H1 (cell line): ENCODE data around the gene SCNN1G. TPM values are rescaled to one million over a fixed set of nuclear protein-coding genes. Genes with fewer than 3 reads are reported as not detected.

Source experiments
- CTCF ChIA-PET: fragments of 300-600 bp; sonication (Branson Sonifier 250); formaldehyde crosslinking; loops from one replicate; lab custom pipeline; 2021; ENCODE audit not compliant: partially characterized antibody; lab: Charles Lee
- POLR2A ChIA-PET: fragments of 300-600 bp; sonication (Branson Sonifier 250); formaldehyde crosslinking; loops from one replicate; lab custom pipeline; 2021; ENCODE audit warnings: inconsistent platforms; ENCODE audit not compliant: partially characterized antibody; lab: Charles Lee
- DNase-seq, 2 experiments: peaks; one replicate each; pipeline versions ENCODE4 v3.0.0 to v3.0.0-alpha.2; 2010 to 2022; ENCODE audit warnings: low spot score in 2 of 2, low read depth in 1 of 2, mixed read lengths in 1 of 2
- FAIRE-seq: peaks from 2 replicates; lab custom pipeline; 2011; peaks lifted over from hg19 to GRCh38; lab: Jason Lieb, UNC
- H2AFZ ChIP-seq: 2 replicates; pipeline ENCODE4 v1.8.1; 2012; ENCODE audit warnings: low read length, inconsistent platforms
- H2AK5ac ChIP-seq: 2 replicates; pipeline ENCODE4 v1.6.1; 2013; ENCODE audit warnings: low read depth, low read length
- H2BK120ac ChIP-seq: replicated peaks from 2 replicates; pipeline ENCODE3; 2013; ENCODE audit warnings: low read depth, low read length, inconsistent platforms
- H2BK12ac ChIP-seq: 2 replicates; pipeline ENCODE4 v1.6.1; 2013; ENCODE audit warnings: low read depth, low read length
- H2BK15ac ChIP-seq: 2 replicates; pipeline ENCODE4 v1.6.1; 2013; ENCODE audit warnings: low read length
- H2BK20ac ChIP-seq: 2 replicates; pipeline ENCODE4 v1.6.1; 2013; ENCODE audit warnings: low read length
- H2BK5ac ChIP-seq: 2 replicates; pipeline ENCODE4 v1.6.1; 2013; ENCODE audit warnings: low read depth, low read length
- H3K14ac ChIP-seq: 2 replicates; pipeline ENCODE4 v1.6.1; 2013; ENCODE audit warnings: inconsistent platforms; ENCODE audit not compliant: insufficient read length
- H3K18ac ChIP-seq: 2 replicates; pipeline ENCODE4 v1.6.1; 2013; ENCODE audit warnings: low read length; ENCODE audit errors: extremely low read depth
- H3K23ac ChIP-seq: 2 replicates; pipeline ENCODE4 v1.6.1; 2013; ENCODE audit warnings: inconsistent platforms; ENCODE audit not compliant: insufficient read length
- H3K23me2 ChIP-seq: 2 replicates; pipeline ENCODE4 v1.6.1; 2013; ENCODE audit warnings: low read depth, low read length
- H3K27ac ChIP-seq: 2 replicates; pipeline ENCODE4 v1.6.1; 2011; ENCODE audit warnings: low read depth, low read length, inconsistent platforms
- H3K27me3 ChIP-seq, 4 experiments: replicated peaks in 1 of 4; 1 replicate in 1 of 4; 2 replicates in 3 of 4; pipeline versions ENCODE4 v1.6.1 to v1.8.1; 2011 to 2013; ENCODE audit warnings: low read length in 3 of 4, mild to moderate bottlenecking in 3 of 4, inconsistent platforms in 2 of 4, mixed read lengths in 2 of 4, moderate library complexity in 1 of 4; ENCODE audit not compliant: control insufficient read depth in 3 of 4, insufficient read depth in 3 of 4; ENCODE audit errors: extremely low read depth in 1 of 4
- H3K36me3 ChIP-seq, 4 experiments: 2 replicates each; pipeline versions ENCODE4 v1.6.1 to v1.8.1; 2011 to 2013; ENCODE audit warnings: mild to moderate bottlenecking in 4 of 4, low read length in 3 of 4, moderate library complexity in 2 of 4, control low read depth in 1 of 4, inconsistent platforms in 1 of 4; ENCODE audit not compliant: insufficient read depth in 4 of 4, control insufficient read depth in 2 of 4
- H3K4ac ChIP-seq: replicated peaks from 2 replicates; pipeline ENCODE3; 2013; ENCODE audit warnings: low read length, low read depth, mixed read lengths, inconsistent platforms; ENCODE audit not compliant: insufficient read length
- H3K4me1 ChIP-seq, 4 experiments: replicated peaks in 1 of 4; 1 replicate in 1 of 4; 2 replicates in 3 of 4; pipeline versions ENCODE4 v1.6.1 to v1.8.1; 2011 to 2013; ENCODE audit warnings: low read length in 3 of 4, inconsistent platforms in 2 of 4, mixed read lengths in 1 of 4; ENCODE audit not compliant: insufficient read depth in 4 of 4, control insufficient read depth in 3 of 4
- H3K4me2 ChIP-seq, 2 experiments: 2 replicates each; pipeline versions ENCODE4 v1.6.1 to v1.8.1; 2011 to 2013; ENCODE audit warnings: low read depth in 2 of 2, low read length in 2 of 2, control low read depth in 1 of 2, inconsistent platforms in 1 of 2, mild to moderate bottlenecking in 1 of 2; ENCODE audit not compliant: insufficient read depth in 1 of 2
- H3K4me3 ChIP-seq, 4 experiments: fragments of 200-600, 300-600 bp in 1 of 4; sonication (generic), shearing (Covaris generic), sonication (Bioruptor Twin) in 1 of 4; 2 replicates each; pipeline versions ENCODE4 v1.5.1 to v1.8.1; 2011 to 2016; ENCODE audit warnings: low read length in 4 of 4, low read depth in 3 of 4, control low read depth in 2 of 4, inconsistent platforms in 2 of 4, mild to moderate bottlenecking in 2 of 4, mixed read lengths in 1 of 4, moderate library complexity in 1 of 4; ENCODE audit not compliant: insufficient read depth in 2 of 4; ENCODE audit errors: extremely low read depth in 1 of 4
- H3K56ac ChIP-seq: replicated peaks from 2 replicates; pipeline ENCODE3; 2013; ENCODE audit warnings: low read depth, mild to moderate bottlenecking, mixed read lengths, low read length, inconsistent platforms; ENCODE audit not compliant: insufficient read length
- H3K79me1 ChIP-seq: 2 replicates; pipeline ENCODE4 v1.6.1; 2013; ENCODE audit warnings: low read depth, low read length, control low read depth
- H3K79me2 ChIP-seq, 2 experiments: 2 replicates each; pipeline versions ENCODE4 v1.6.1 to v1.8.1; 2012 to 2013; ENCODE audit warnings: low read length in 2 of 2, mild to moderate bottlenecking in 2 of 2, inconsistent platforms in 1 of 2; ENCODE audit not compliant: insufficient read depth in 2 of 2, control insufficient read depth in 1 of 2
- H3K9ac ChIP-seq, 4 experiments: replicated peaks in 1 of 4; 1 replicate in 1 of 4; 2 replicates in 3 of 4; pipeline versions ENCODE4 v1.6.1 to v1.8.1; 2011 to 2013; ENCODE audit warnings: low read depth in 3 of 4, low read length in 3 of 4, control low read depth in 2 of 4, mild to moderate bottlenecking in 2 of 4, moderate library complexity in 2 of 4, inconsistent platforms in 1 of 4; ENCODE audit errors: extremely low read depth in 1 of 4
- H3K9me3 ChIP-seq, 2 experiments: 2 replicates each; pipeline versions ENCODE4 v1.6.1 to v1.8.1; 2012 to 2013; ENCODE audit warnings: mild to moderate bottlenecking in 2 of 2, moderate library complexity in 2 of 2, control low read depth in 1 of 2, inconsistent platforms in 1 of 2, low read depth in 1 of 2, low read length in 1 of 2, mixed read lengths in 1 of 2; ENCODE audit not compliant: insufficient read depth in 2 of 2
- H4K20me1 ChIP-seq, 2 experiments: replicated peaks in 1 of 2; 2 replicates each; pipeline versions ENCODE3 to v1.8.1; 2011 to 2013; ENCODE audit warnings: inconsistent platforms in 2 of 2, low read length in 2 of 2, mild to moderate bottlenecking in 1 of 2; ENCODE audit not compliant: insufficient read depth in 2 of 2, control insufficient read depth in 1 of 2
- H4K5ac ChIP-seq: 2 replicates; pipeline ENCODE4 v1.6.1; 2013; ENCODE audit warnings: low read length, low read depth, mixed read lengths, inconsistent platforms; ENCODE audit not compliant: insufficient read length
- H4K8ac ChIP-seq: 2 replicates; pipeline ENCODE4 v1.8.0; 2013; ENCODE audit warnings: mild to moderate bottlenecking, moderate library complexity, low read length, inconsistent platforms; ENCODE audit not compliant: insufficient read depth; ENCODE audit errors: extremely low read depth
- H4K91ac ChIP-seq: replicated peaks from 2 replicates; pipeline ENCODE3; 2013; ENCODE audit warnings: low read length, mixed read lengths, inconsistent platforms; ENCODE audit not compliant: insufficient read length
- EZH2 ChIP-seq: fragments of 200-600 bp; sonication (generic); IDR thresholded peaks from 2 replicates; pipeline ENCODE4 v1.7.1; 2012; ENCODE audit warnings: low read depth, mild to moderate bottlenecking, moderate library complexity, low read length, inconsistent platforms; ENCODE audit not compliant: severe bottlenecking
- KDM1A ChIP-seq: fragments of 200-600, 300-600 bp; sonication (generic); IDR thresholded peaks from 2 replicates; pipeline ENCODE4 v1.7.1; 2016; ENCODE audit warnings: mild to moderate bottlenecking, low read length, borderline replicate concordance
- POLR2A ChIP-seq, 2 experiments: IDR thresholded peaks; 1 replicate in 1 of 2; 2 replicates in 1 of 2; pipeline ENCODE4 v1.6.1; 2011; ENCODE audit warnings: low read depth in 2 of 2, low read length in 2 of 2, mild to moderate bottlenecking in 2 of 2; ENCODE audit errors: control extremely low read depth in 1 of 2
- WGBS, 2 experiments: shearing (Covaris generic) in 1 of 2; methylation state at CpG; one replicate each; pipeline versions ENCODE4 v1.1.6 to v1.1.7; 2013 to 2015; ENCODE audit warnings: low lambda C conversion rate in 2 of 2, mixed read lengths in 2 of 2, inconsistent platforms in 1 of 2, low coverage in 1 of 2, missing lambda C conversion rate in 1 of 2; ENCODE audit not compliant: insufficient replicate concordance in 2 of 2, insufficient coverage in 1 of 2, insufficient read length in 1 of 2; ENCODE audit errors: extremely low coverage in 1 of 2, missing lambda C conversion rate in 1 of 2; 5-methylcytosine and 5-hydroxymethylcytosine counted together
- polyA plus RNA-seq, 7 experiments: library from polyadenylated mRNA; depleted of rRNA in 3 of 7; stranded (reverse) in 5 of 7; unstranded in 2 of 7; fragments of >200 nt in 5 of 7; fragments of 200-250 nt in 2 of 7; gene quantifications; 1 replicate in 5 of 7; 2 replicates in 1 of 7; 4 replicates in 1 of 7; pipeline versions ENCODE4 v1.2.1 to v1.2.3, GENCODE V29; 2011 to 2013; ENCODE audit warnings: missing spikeins in 2 of 7, mixed read lengths in 2 of 7
- total RNA-seq: library from RNA; stranded (reverse); fragmentation: NEBNext Ultra II Directional; extraction: Animal tissue kit (Norgen Biotek cat#: 25700); gene quantifications from 2 replicates; pipeline ENCODE4 v1.2.1, GENCODE V29; 2021

SCNN1G gene
- total and polyA plus RNA-seq, 2 of the 8 experiments (the other 6 are each of a cell fraction or from before 2014, with no cell fraction given), result 0.73 to 1.1 TPM

DNA sequence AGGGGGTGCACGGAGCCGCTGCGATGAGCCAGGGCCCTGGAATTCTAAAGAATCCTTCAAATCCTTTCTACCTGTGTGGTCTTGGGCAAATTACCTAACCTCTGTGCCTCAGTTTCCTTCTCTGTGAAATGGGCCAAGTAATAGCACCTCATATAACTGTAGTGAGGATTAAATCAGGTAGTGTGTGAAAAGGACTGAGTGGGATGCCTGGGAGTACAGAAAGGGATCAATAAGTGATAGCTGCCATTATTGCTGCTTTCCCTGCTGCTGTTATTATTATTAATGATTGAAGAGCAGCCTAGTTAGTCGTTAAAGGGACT, 958 bp downstream of the SCNN1G start:
- POLR2A ChIA-PET, result no interaction called here
- H3K4me3 ChIP-seq, result peak overlapping the region; percentile 35 to 68 (median 55); a peak in 7 of 8 replicates
- H2AFZ ChIP-seq, result no peak overlapping the region

More for the DNA sequence above, 958 bp downstream of the SCNN1G start:
- peaks cover 8% of the 10 kb centered on the region; the same call in 1 of the 2 replicates for H3K23me2 ChIP-seq
- no peak overlapping the region for H3K18ac ChIP-seq
- no peaks in the 10 kb centered on the region for H3K79me2 ChIP-seq
- no peak overlapping the region for H2BK5ac ChIP-seq
- CTCF ChIA-PET, result interaction anchor here (0.5 to 14.8 kb wide), 18 partner anchors 8 to 316 kb away, joined by 3 to 178 read pairs (median 4); partner anchors contain the start of gene SCNN1B
- H3K9me3 ChIP-seq, result no peaks in the 10 kb centered on the region
- H3K79me1 ChIP-seq, result no peaks in the 10 kb centered on the region
- no peak overlapping the region for H2BK20ac ChIP-seq
- H3K27ac ChIP-seq, result no peak overlapping the region
- H3K36me3 ChIP-seq, result no peaks in the 10 kb centered on the region
- peaks cover 0 to 8% (median 4%) of the 10 kb centered on the region in 4 experiments; a peak in 4 of 7 replicates for H3K4me1 ChIP-seq
- H4K91ac ChIP-seq, result no peak overlapping the region
- peak overlapping the region; percentile 77 to 92 for H3K4me2 ChIP-seq
- no peak overlapping the region for H4K5ac ChIP-seq
- no peaks in the 10 kb centered on the region for H4K20me1 ChIP-seq
- peak; percentile 16 for TF ChIP-seq EZH2
- peak; percentile 71; the same call in 1 of the 2 replicates for TF ChIP-seq KDM1A
- TF ChIP-seq POLR2A (IDR thresholded peaks at IDR 0.05; ENCODE audit: control extremely low read depth in 1 of 2, low read depth in 2 of 2, low read length in 2 of 2), result no peak
- no peak overlapping the region for H2BK120ac ChIP-seq
- peaks cover 7 to 23% (median 16%) of the 10 kb centered on the region in 4 experiments for H3K27me3 ChIP-seq
- H3K23ac ChIP-seq, result no peak overlapping the region
- no peak overlapping the region for H3K56ac ChIP-seq
- WGBS, 2 experiments, result 33% methylated on average over 4 of the region's 4 CpGs; no CpG with 5 or more reads in 1 of the 2 experiments
- no peak overlapping the region for H2AK5ac ChIP-seq
- no peak overlapping the region for H2BK12ac ChIP-seq
- no peak for FAIRE-seq
- no peak overlapping the region for H4K8ac ChIP-seq
- no peak overlapping the region for H3K14ac ChIP-seq
- DNase-seq, result no peak
- H2BK15ac ChIP-seq, result no peak overlapping the region
- no peak overlapping the region for H3K4ac ChIP-seq
- H3K9ac ChIP-seq, result no peak overlapping the region
